ENCODE measurements around the gene FEM1C. TPM values are rescaled to one million over a fixed set of nuclear protein-coding genes. Genes with fewer than 3 reads are reported as not detected.

Gene FEM1C
- total RNA-seq, 2 experiments from 2014 or later = 15.8 to 15.9 TPM

DNA sequence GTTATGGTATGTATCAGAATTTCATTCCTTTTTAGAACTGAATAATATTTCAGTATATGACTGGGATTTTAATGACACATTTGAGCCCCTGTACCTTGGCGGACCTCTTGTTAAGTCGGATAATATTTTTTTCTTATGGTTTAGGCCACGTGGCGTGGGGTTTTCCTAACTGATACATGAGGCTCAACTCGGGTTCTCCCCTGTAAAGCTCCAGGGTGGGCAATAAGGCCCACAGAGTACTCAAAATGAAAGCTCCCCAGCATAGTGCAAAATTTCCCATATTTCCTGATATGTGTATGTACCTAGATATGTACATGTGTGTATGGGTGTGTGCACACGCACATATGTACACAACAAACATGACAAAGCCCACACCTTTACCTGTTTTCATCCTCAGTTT, 33.2 kb upstream of the FEM1C start:
- peaks cover 3% of the 10 kb centered on the region for H3K4me1 Mint-ChIP-seq
- H3K27ac Mint-ChIP-seq = no peak overlapping the region
- no peaks in the 10 kb centered on the region for H3K27me3 Mint-ChIP-seq
- H3K4me3 Mint-ChIP-seq = no peak overlapping the region
- DNase-seq (no peak), ATAC-seq (no peak)
- intact Hi-C loops (cut with DNase I, micrococcal nuclease) = loop anchor here in 1 of 2 experiments (10.0 kb wide), 1 partner anchor 483 kb away; no protein-coding TSS in a partner anchor
- ChIA-PET POLR2A (no interaction called here), CTCF (interaction anchor here (1.5 kb wide), 1 partner anchor 268 kb away, joined by 8 read pairs; no protein-coding TSS in a partner anchor)
- H3K36me3 Mint-ChIP-seq (ENCODE audit: low read depth) = peaks cover 1% of the 10 kb centered on the region
- H3K9me3 Mint-ChIP-seq (ENCODE audit: low read depth) = no peaks in the 10 kb centered on the region

DNA sequence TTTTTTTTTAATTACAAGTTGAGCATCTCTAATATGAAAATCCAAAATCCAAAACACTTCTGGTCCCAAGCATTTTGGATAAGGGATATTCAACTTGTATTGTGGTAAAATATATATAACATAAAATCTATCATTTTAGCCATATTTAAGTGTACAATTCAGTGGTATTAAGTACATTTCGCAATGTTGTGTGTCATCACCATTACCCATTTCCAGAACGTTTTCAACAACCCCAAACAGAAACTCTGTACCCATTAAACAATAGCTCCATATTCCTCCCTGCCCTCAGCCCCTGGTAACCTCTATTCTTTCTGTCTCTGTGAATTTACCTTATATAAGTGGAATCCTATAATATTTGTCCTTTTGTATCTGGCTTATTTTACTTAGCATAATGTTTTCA, 32.8 kb upstream of the FEM1C start:
- Mint-ChIP-seq H3K9me3 (ENCODE audit: low read depth) (no peaks in the 10 kb centered on the region), H3K4me3 (no peak overlapping the region), H3K27me3 (no peaks in the 10 kb centered on the region), H3K4me1 (peaks cover 3% of the 10 kb centered on the region), H3K36me3 (ENCODE audit: low read depth) (peaks cover 1% of the 10 kb centered on the region), H3K27ac (no peak overlapping the region)
- ChIA-PET POLR2A (no interaction called here), CTCF (interaction anchor here (0.6 to 1.5 kb wide), 3 partner anchors 32 to 268 kb away, joined by 3 to 8 read pairs (median 4); no protein-coding TSS in a partner anchor)
- intact Hi-C loops (cut with DNase I, micrococcal nuclease) = loop anchor here in 1 of 2 experiments (10.0 kb wide), 1 partner anchor 483 kb away; no protein-coding TSS in a partner anchor
- DNase-seq (no peak), ATAC-seq (no peak)

DNA sequence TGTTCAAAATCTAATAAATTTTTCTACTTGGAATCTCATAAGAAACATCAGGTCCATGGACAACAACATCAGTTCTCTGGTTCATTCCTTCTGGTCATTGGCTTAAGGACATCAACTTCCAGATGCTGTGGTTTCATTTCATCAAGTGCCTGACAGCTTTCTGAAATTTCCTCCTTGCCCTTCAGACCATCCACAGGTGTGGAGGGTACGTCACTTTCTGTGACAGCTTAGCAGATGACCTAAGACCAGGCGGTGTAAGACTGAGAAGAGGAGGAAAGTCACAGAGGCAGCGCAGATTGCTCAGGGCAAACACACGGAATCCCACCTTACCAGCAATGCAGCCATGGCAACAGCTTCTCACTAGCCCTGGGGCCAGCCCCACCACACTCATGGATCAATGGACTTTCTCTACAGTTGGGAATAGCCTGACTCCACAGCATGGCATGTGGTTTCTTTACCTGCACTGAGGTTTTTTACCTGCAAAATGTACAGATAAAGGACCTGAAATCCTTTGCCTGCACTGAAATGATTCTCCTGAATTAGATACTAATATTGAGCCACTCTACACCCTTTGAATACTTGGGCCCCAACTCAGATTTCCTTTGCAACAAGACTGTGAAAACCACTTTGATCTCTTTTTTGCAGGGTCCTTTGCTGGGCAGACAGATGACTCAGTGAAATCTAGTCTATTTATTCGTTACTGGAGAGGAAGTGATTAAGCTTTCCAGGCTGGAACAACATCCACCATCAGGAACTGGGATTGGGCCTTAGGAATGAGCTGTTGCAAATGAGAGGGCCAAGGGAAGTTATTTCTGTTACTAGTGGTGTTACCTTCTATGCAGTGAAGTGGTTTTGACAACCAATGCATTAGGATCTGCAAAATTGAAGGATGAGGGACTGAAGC, 30.8 kb upstream of the FEM1C start:
- no peak overlapping the region for H3K27ac Mint-ChIP-seq
- ChIA-PET POLR2A (no interaction called here), CTCF (interaction anchor here (0.6 to 7.5 kb wide), 24 partner anchors 14 to 477 kb away, joined by 3 to 146 read pairs (median 4); partner anchors contain the start of genes FEM1C and PGGT1B)
- H3K36me3 Mint-ChIP-seq (ENCODE audit: low read depth) = peaks cover 1% of the 10 kb centered on the region
- DNase-seq (no peak), ATAC-seq (no peak)
- intact Hi-C loops (cut with DNase I, micrococcal nuclease) = loop anchor here (2.0 to 10.0 kb wide), 2 partner anchors 477 to 481 kb away; no protein-coding TSS in a partner anchor
- H3K9me3 Mint-ChIP-seq (ENCODE audit: low read depth) = no peaks in the 10 kb centered on the region
- H3K4me1 Mint-ChIP-seq = peaks cover 3% of the 10 kb centered on the region
- H3K4me3 Mint-ChIP-seq = no peak overlapping the region
- H3K27me3 Mint-ChIP-seq = no peaks in the 10 kb centered on the region

DNA sequence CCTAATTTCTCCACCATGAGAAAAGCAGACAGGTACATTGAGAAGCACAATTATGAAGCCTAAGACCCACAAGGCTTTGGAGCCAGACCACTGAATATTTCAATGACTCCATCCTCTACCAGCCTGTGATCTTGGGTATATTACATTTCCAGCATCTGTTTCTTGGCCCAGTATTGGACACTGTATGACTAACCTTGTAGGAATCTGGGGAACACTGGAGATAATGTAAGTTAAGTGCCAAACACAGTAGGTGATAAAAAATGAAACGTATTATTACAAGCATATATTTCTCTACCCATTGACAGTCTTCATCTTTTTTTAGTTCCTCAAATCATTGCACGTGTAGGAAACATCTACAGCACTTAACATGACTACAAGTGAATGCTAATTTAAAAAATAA, 28.6 kb upstream of the FEM1C start:
- POLR2A ChIA-PET = no interaction called here
- ATAC-seq (no peak), DNase-seq (no peak)
- Mint-ChIP-seq H3K9me3 (ENCODE audit: low read depth) (no peaks in the 10 kb centered on the region), H3K36me3 (ENCODE audit: low read depth) (peaks cover 1% of the 10 kb centered on the region), H3K27ac (no peak overlapping the region), H3K27me3 (no peaks in the 10 kb centered on the region), H3K4me1 (peaks cover 3% of the 10 kb centered on the region), H3K4me3 (no peak overlapping the region)
- intact Hi-C loops (cut with DNase I, micrococcal nuclease) = loop anchor here (5.0 to 10.0 kb wide), 2 partner anchors 196 to 478 kb away; no protein-coding TSS in a partner anchor
- CTCF ChIA-PET = interaction anchor here (0.6 to 7.5 kb wide), 6 partner anchors 9 to 265 kb away, joined by 3 to 146 read pairs (median 4); no protein-coding TSS in a partner anchor

DNA sequence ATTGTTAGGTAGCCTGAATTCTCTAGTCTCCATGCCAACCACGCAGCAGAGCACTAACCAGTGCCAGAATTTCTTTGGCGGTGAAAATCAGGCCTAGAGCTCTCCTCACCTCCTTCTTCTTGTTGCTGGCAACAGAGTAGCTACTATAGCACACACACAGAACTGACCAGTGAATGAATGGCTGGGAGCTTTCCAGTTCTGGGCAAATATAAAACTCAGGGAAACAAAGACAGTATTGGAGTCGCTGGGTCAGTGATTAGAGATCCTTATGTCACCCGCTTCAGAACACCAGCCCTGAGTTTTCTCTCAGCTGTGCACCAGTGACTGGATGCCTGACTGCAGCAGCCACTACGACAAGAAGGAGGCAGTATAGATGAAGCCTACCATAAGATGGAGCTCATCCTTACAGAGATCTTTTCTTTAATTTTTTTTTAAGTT, 26.9 kb upstream of the FEM1C start:
- no peak for ATAC-seq
- Mint-ChIP-seq H3K9me3 (ENCODE audit: low read depth) (no peaks in the 10 kb centered on the region), H3K4me1 (peaks cover 3% of the 10 kb centered on the region), H3K36me3 (ENCODE audit: low read depth) (no peaks in the 10 kb centered on the region), H3K4me3 (no peak overlapping the region), H3K27ac (no peak overlapping the region), H3K27me3 (no peaks in the 10 kb centered on the region)
- intact Hi-C loops (cut with DNase I, micrococcal nuclease) = loop anchor here (5.0 to 10.0 kb wide), 2 partner anchors 194 to 477 kb away; no protein-coding TSS in a partner anchor
- no peak for DNase-seq
- ChIA-PET CTCF (interaction anchor here (0.9 to 7.5 kb wide), 4 partner anchors 10 to 269 kb away, joined by 3 to 146 read pairs (median 4); no protein-coding TSS in a partner anchor), POLR2A (no interaction called here)

DNA sequence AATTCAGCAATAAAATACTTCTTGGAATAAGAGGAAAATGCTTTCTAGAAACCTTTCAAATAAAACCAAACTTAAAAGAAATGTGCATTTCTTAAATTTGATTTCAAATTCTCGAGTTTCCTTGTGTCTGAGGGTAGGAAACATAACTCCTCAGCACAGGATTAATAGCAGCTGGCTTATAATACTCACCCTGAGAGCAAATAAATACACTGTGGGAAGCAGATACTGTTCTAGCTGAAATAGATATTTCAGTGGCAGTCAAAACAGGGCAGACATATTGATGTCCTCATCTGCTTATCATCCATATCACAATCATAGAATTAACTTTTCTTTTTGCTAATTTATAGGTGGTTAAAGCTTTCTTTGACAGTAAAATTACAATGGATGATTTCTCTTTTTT, 24.1 kb upstream of the FEM1C start:
- CTCF ChIA-PET = interaction anchor here (1.1 to 2.7 kb wide), 3 partner anchors 59 to 273 kb away, joined by 3 to 10 read pairs (median 3); no protein-coding TSS in a partner anchor
- POLR2A ChIA-PET = no interaction called here
- no peaks in the 10 kb centered on the region for H3K27me3 Mint-ChIP-seq
- no peaks in the 10 kb centered on the region for H3K4me1 Mint-ChIP-seq
- ATAC-seq (no peak), DNase-seq (no peak)
- H3K27ac Mint-ChIP-seq = no peak overlapping the region
- H3K36me3 Mint-ChIP-seq (ENCODE audit: low read depth) = peaks cover 1% of the 10 kb centered on the region
- H3K9me3 Mint-ChIP-seq (ENCODE audit: low read depth) = no peaks in the 10 kb centered on the region
- H3K4me3 Mint-ChIP-seq = no peak overlapping the region
- intact Hi-C loops (cut with DNase I, micrococcal nuclease) = no loop called here

DNA sequence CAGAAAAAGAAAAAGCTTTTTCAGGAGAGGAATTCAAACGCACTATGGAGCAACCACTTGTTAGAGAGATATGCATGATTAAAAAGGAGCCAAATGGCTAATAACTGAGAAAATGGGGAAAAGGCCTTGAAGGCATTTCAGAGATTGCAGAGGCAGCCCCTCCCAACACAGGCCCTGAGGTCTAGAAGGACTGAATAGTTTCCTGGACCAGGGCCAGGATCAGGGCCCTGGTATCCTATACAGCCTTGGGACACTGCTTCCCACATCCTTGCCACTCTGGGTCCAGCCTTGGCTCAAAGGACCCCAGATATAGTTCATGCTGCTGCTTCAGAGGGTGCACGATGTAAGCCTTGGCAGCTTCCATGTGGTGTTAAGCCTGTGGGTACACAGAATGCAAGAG, 20.7 kb upstream of the FEM1C start:
- POLR2A ChIA-PET = no interaction called here
- ATAC-seq (no peak), DNase-seq (no peak)
- no peak overlapping the region for H3K4me3 Mint-ChIP-seq
- no peak overlapping the region for H3K27ac Mint-ChIP-seq
- intact Hi-C loops (cut with DNase I, micrococcal nuclease) = no loop called here
- CTCF ChIA-PET = no interaction called here
- no peaks in the 10 kb centered on the region for H3K9me3 Mint-ChIP-seq (ENCODE audit: low read depth)
- H3K27me3 Mint-ChIP-seq = peaks cover 6% of the 10 kb centered on the region
- peaks cover 1% of the 10 kb centered on the region for H3K36me3 Mint-ChIP-seq (ENCODE audit: low read depth)
- H3K4me1 Mint-ChIP-seq = no peaks in the 10 kb centered on the region

DNA sequence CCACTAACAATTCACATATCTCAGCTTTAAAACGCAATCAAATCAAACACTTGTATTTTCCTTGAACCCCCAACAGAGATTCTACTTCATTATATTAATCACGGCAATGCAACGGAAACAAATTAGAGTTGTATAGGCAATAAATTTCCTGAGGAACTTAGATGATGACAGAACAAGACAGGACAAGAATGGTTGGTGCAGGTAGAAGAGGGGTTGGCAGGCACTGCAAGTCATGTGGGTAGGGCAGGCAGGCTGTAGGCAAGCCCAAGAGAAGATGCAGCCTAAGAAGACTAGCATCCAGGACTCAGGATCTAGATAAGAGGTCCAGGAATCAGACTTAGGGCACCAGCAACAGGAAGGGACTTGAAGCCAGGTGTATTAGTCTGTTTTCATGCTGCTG, 16.6 kb upstream of the FEM1C start:
- ChIA-PET POLR2A (no interaction called here), CTCF (interaction anchor here (0.6 to 2.2 kb wide), 3 partner anchors 14 to 252 kb away, joined by 4 to 10 read pairs (median 5); no protein-coding TSS in a partner anchor)
- no peaks in the 10 kb centered on the region for H3K9me3 Mint-ChIP-seq (ENCODE audit: low read depth)
- DNase-seq = no peak
- no peak overlapping the region for H3K27ac Mint-ChIP-seq
- peaks cover 1% of the 10 kb centered on the region for H3K36me3 Mint-ChIP-seq (ENCODE audit: low read depth)
- H3K4me3 Mint-ChIP-seq = no peak overlapping the region
- no peak for ATAC-seq
- intact Hi-C loops (cut with DNase I, micrococcal nuclease) = no loop called here
- peaks cover 6% of the 10 kb centered on the region for H3K27me3 Mint-ChIP-seq
- H3K4me1 Mint-ChIP-seq = peaks cover 14% of the 10 kb centered on the region

DNA sequence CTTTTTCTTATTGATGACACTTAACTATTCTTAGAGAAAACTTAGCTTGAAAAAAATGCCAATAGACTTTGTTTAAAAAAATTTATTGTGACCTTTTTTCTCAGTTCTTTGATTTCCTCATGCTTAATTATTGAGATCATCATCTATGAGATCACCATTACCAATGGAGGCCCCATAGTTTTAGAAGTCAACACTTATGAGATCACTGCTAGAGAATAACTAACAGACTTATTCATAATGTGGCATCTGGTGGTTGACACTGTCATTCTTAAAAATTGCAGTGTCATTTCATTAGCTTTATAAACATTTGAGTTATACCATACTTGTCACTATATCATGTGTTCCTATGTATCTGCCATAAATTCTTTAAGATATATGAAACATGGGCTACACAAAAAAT, 14.9 kb upstream of the FEM1C start:
- POLR2A ChIA-PET = no interaction called here

DNA sequence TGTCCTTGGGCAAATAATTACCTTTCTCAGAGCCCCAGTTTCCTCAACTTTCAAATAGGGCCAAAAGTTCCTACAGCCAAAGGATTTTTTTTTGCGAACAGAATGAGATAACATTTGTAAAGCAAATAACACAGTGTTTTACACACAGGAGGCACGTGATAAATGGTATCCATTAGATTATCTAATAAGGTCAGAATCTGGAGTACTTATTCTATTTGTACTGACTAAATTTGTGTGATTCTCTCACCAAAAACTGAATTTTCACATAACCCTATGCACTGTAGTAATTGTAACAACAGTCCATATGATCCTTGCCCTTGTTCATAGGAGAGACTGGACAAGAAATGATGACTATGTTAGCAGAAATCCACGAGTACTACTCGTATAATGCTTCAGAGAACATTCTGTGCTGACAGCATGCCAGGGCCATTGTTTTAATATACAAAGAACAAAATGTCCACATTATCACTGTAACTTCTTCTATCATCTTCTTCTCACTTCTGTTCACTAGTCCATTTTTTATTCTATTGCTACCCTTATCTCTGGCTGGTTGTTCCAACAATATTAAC, 13.9 kb upstream of the FEM1C start:
- ChIA-PET CTCF (no interaction called here), POLR2A (no interaction called here)
- no peak overlapping the region for H3K4me3 Mint-ChIP-seq
- no peak overlapping the region for H3K27ac Mint-ChIP-seq
- intact Hi-C loops (cut with DNase I, micrococcal nuclease) = no loop called here
- peaks cover 14% of the 10 kb centered on the region for H3K4me1 Mint-ChIP-seq
- H3K27me3 Mint-ChIP-seq = peaks cover 6% of the 10 kb centered on the region
- H3K9me3 Mint-ChIP-seq (ENCODE audit: low read depth) = no peaks in the 10 kb centered on the region
- ATAC-seq = no peak
- H3K36me3 Mint-ChIP-seq (ENCODE audit: low read depth) = no peaks in the 10 kb centered on the region
- no peak for DNase-seq

More for the DNA sequence above, 14.9 kb upstream of the FEM1C start:
- Mint-ChIP-seq H3K27me3 (peaks cover 6% of the 10 kb centered on the region), H3K4me3 (no peak overlapping the region), H3K27ac (no peak overlapping the region), H3K9me3 (ENCODE audit: low read depth) (no peaks in the 10 kb centered on the region), H3K36me3 (ENCODE audit: low read depth) (peaks cover under 1% of the 10 kb centered on the region), H3K4me1 (peaks cover 14% of the 10 kb centered on the region)
- CTCF ChIA-PET = interaction anchor here (0.6 to 0.7 kb wide), 2 partner anchors 10 to 262 kb away, joined by 3 read pairs; no protein-coding TSS in a partner anchor
- intact Hi-C loops (cut with DNase I, micrococcal nuclease) = no loop called here
- DNase-seq = no peak
- no peak for ATAC-seq

DNA sequence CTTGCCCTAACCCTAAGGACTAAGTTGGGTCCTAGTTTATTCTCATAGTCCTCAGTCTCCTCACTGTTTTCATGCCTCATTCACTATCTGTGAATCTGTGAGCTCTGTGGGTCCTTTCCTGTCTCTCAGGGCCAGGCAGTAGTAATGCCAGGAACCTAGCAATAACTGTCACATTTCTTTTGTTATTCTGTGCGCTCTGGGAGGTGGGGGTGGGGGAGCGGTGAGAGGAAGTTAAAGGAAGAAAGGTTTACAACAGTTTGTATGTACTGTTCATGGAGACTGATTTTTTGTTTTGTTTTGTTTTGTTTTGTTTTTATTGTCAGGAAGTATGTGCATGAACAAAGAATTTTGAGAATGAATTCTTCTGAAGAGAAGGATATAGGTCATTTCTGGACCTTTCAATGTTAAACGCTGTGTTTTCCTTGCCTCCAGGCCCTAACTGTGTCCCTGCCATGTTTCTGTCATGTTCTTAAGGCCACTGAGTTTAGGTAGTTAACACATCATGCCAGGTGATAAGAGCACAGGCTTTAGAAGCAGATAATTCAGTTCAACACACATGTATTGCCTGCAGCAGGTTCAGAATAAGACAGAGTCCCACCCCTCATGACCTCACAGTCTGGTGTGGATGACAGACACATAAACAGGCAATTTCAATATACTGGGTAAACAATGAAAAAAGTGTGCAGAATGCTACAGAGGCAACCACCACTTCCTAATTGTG, 13.3 kb upstream of the FEM1C start:
- DNase-seq = no peak
- Mint-ChIP-seq H3K9me3 (ENCODE audit: low read depth) (no peaks in the 10 kb centered on the region), H3K4me3 (no peak overlapping the region), H3K4me1 (peaks cover 14% of the 10 kb centered on the region), H3K27ac (peak overlapping the region; percentile 59), H3K27me3 (peaks cover 4% of the 10 kb centered on the region), H3K36me3 (ENCODE audit: low read depth) (no peaks in the 10 kb centered on the region)
- POLR2A ChIA-PET = no interaction called here
- ATAC-seq = peak; percentile 60
- intact Hi-C loops (cut with DNase I, micrococcal nuclease) = no loop called here
- CTCF ChIA-PET = interaction anchor here (1.3 kb wide), 1 partner anchor 10 kb away, joined by 4 read pairs; no protein-coding TSS in a partner anchor

Data from activated CD4-positive, alpha-beta T cell treated with anti-CD3 and anti-CD28 coated beads for 36 hours (primary cell).